ENCODE measurements around the gene GLI2.

DNA sequence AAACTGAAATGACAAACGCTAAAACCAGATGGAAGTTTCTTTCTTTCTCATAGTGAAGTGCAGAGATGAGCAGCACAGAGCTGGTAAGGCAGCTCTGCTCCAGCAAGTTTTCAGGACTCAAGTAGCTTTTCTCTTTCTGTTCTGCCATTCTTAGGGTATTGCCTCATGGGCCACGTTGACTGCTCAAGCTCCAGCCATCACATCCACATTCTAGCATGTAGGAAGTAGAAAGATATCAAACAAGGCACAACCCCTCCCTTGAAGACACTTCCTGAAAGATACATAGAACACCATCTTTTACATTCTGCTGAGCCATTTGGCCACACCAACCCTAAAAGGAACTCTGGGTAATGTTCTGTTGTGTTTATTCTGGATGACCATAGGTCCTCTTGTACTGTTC, 48.5 kb upstream of the GLI2 start:
- TF ChIP-seq, protein P1, sequence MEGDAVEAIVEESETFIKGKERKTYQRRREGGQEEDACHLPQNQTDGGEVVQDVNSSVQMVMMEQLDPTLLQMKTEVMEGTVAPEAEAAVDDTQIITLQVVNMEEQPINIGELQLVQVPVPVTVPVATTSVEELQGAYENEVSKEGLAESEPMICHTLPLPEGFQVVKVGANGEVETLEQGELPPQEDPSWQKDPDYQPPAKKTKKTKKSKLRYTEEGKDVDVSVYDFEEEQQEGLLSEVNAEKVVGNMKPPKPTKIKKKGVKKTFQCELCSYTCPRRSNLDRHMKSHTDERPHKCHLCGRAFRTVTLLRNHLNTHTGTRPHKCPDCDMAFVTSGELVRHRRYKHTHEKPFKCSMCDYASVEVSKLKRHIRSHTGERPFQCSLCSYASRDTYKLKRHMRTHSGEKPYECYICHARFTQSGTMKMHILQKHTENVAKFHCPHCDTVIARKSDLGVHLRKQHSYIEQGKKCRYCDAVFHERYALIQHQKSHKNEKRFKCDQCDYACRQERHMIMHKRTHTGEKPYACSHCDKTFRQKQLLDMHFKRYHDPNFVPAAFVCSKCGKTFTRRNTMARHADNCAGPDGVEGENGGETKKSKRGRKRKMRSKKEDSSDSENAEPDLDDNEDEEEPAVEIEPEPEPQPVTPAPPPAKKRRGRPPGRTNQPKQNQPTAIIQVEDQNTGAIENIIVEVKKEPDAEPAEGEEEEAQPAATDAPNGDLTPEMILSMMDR (IDR thresholded peaks at IDR 0.05): no peak
- TF ChIP-seq POLR2A (IDR thresholded peaks at IDR 0.05; ENCODE audit: low read length) (no peak), POLR2AphosphoS2 (conservative IDR thresholded peaks at IDR 0.05; ENCODE audit: low read length) (no peak), EP300 (IDR thresholded peaks at IDR 0.05) (no peak), KDM1A (IDR thresholded peaks at IDR 0.05; ENCODE audit: low read depth) (no peak), RFX5 (IDR thresholded peaks at IDR 0.05) (no peak), JUN (IDR thresholded peaks at IDR 0.05) (no peak), MAFK (IDR thresholded peaks at IDR 0.05; ENCODE audit: partially characterized antibody) (no peak), RNF2 (IDR thresholded peaks at IDR 0.05; ENCODE audit: borderline replicate concordance, low read depth) (no peak), CBX2 (IDR thresholded peaks at IDR 0.05; ENCODE audit: borderline replicate concordance, low read depth) (no peak)
- TF ChIP-seq, protein P2, sequence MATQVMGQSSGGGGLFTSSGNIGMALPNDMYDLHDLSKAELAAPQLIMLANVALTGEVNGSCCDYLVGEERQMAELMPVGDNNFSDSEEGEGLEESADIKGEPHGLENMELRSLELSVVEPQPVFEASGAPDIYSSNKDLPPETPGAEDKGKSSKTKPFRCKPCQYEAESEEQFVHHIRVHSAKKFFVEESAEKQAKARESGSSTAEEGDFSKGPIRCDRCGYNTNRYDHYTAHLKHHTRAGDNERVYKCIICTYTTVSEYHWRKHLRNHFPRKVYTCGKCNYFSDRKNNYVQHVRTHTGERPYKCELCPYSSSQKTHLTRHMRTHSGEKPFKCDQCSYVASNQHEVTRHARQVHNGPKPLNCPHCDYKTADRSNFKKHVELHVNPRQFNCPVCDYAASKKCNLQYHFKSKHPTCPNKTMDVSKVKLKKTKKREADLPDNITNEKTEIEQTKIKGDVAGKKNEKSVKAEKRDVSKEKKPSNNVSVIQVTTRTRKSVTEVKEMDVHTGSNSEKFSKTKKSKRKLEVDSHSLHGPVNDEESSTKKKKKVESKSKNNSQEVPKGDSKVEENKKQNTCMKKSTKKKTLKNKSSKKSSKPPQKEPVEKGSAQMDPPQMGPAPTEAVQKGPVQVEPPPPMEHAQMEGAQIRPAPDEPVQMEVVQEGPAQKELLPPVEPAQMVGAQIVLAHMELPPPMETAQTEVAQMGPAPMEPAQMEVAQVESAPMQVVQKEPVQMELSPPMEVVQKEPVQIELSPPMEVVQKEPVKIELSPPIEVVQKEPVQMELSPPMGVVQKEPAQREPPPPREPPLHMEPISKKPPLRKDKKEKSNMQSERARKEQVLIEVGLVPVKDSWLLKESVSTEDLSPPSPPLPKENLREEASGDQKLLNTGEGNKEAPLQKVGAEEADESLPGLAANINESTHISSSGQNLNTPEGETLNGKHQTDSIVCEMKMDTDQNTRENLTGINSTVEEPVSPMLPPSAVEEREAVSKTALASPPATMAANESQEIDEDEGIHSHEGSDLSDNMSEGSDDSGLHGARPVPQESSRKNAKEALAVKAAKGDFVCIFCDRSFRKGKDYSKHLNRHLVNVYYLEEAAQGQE (IDR thresholded peaks at IDR 0.05): no peak
- TF ChIP-seq, protein P3, sequence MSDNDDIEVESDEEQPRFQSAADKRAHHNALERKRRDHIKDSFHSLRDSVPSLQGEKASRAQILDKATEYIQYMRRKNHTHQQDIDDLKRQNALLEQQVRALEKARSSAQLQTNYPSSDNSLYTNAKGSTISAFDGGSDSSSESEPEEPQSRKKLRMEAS (IDR thresholded peaks at IDR 0.05): no peak
- TF ChIP-seq, protein P4, sequence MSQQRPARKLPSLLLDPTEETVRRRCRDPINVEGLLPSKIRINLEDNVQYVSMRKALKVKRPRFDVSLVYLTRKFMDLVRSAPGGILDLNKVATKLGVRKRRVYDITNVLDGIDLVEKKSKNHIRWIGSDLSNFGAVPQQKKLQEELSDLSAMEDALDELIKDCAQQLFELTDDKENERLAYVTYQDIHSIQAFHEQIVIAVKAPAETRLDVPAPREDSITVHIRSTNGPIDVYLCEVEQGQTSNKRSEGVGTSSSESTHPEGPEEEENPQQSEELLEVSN (IDR thresholded peaks at IDR 0.05; ENCODE audit: borderline replicate concordance, low read depth): no peak

Measured in A549 (cell line).